GM18858 (cell line): ENCODE measurements around the gene TRIOBP.

Experiments used
- ATAC-seq: cut with Tn5 transposase; IDR thresholded peaks from one replicate; pipeline ENCODE4 v1.9.1; 2021; ENCODE audit not compliant: unreplicated experiment

The TRIOBP gene

DNA sequence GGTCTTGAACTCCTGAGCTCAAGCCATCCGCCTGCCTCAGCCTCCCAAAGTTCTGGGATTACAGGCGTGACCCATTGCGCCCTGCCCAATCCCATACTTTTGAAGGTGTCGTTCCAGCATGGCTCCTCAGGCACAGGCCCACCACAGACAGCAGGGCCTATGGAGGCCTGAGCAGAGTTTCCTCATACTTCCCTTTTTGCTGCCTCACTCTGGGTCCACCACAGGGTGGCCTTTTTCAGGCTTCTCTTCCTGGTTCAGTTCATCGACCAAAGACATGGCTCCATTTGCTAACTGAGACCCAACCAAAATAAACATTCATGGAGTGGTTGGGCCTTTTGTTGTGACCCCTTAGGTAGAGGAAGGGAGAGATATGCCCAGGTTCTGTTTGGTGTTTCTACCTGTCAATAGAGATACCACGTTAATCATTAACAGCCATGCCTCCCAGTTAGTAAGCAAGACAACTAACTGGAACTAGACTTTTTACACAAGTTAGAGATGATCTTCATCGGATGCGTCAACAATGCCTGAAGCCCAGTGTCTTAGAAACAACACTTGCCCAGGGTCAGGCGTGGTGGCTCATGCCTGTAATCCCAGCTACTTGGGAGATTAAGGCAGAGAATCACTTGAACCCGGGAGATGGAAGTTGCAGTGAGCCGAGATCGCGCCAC lies 35.1 kb downstream of the TRIOBP start:
- no peak for ATAC-seq

DNA sequence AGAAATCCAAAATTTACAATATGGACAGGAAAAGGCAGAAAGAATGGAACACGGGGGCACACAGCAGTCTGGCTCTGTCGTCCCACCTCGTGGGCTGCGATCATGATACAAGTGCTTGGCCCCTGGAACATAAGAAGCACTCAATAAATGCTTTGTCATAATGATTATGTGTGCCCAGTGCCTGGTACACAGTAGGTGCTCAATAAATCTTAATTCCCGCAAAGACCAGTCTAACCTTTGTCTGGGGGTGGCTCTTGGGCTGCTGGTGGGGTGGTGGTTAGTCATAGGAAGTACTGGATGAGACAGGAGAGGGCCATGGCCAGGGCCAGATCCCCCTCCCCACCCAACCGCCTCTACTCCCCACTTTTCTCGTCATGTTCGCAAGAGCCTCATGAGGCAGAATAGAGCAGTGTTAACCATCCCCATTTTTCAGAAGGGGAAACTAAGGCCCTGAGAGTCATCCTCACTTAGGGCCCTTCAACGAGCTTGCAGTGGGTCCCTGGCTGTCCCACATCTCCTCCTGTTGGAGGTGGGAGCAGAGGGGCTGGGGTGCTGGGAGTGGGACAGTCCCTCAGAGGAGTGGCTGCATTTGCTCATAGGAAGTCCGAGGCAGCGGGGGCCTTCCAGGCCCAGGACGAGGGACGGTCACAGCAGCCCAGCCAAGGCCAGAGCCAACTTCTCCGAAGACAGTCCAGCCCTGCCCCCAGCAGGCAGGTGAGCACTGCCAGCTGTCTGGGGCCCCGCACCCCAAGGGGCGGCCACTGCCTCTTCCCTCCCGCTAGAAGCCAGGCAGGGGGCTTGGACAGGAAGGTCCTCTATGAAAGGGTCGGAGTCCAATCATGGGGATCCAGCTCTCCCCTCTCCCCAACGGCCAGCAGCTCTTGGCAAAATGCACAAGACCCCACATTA lies 36.1 kb downstream of the TRIOBP start:
- ATAC-seq: no peak

DNA sequence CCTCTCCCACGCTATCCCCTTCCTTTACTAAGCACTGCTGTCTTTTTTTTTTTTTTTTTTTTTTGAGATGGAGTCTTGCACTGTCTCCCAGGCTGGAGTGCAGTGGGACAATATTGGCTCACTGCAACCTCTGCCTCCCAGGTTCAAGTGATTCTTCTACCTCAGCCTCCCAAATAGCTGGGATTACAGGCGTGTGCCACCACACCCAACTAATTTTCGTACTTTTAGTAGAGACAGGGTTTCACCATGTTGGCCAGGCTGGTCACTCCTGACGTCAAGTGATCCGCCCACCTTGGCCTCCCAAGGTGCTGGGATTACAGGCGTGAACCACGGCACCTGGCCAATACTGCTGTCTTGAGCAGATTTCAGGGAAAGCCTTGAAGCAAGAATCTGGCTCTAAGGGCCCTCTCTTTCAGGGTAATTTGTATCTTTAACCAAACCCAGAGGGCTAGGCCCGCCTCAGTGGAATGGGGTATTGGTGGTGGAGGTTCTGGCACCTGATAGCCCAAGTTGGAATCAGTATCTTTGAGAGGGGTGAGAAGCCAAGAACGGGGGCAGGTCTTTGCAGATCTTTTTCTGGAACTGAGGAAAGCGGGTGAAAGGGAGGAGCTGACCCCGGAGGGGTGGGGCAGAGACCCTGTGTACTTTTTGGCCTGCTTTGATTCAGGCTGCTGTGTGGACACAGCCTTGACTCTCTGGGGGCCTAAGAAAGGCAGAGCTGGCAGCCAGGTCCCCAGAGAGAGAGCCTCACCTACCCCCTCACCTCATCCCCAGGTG lies 37.0 kb downstream of the TRIOBP start:
- no peak for ATAC-seq

DNA sequence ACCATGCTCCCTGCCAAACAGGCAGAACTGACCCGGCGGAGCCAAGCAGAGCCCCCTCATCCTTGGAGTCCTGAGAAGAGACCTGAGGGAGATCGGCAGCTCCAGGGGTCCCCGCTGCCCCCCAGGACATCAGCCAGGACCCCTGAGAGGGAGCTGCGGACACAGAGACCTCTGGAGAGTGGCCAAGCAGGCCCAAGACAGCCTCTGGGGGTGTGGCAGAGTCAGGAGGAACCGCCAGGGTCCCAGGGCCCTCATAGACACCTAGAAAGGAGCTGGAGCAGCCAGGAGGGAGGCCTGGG lies 37.5 kb downstream of the TRIOBP start:
- no peak for ATAC-seq

DNA sequence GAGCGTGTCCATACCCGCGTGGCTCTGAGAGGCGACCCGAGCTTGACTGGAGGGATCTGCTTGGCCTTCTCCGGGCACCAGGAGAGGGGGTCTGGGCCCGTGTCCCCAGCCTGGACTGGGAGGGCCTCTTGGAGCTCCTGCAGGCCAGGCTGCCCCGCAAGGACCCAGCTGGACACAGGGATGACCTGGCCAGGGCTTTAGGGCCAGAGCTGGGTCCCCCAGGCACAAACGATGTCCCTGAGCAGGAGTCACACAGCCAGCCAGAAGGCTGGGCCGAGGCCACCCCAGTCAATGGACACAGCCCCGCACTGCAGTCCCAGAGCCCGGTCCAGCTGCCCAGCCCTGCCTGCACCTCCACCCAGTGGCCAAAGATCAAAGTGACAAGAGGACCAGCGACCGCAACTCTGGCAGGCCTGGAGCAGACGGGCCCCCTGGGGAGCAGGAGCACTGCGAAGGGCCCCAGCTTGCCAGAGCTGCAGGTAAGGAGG lies 38.2 kb downstream of the TRIOBP start:
- no peak for ATAC-seq

DNA sequence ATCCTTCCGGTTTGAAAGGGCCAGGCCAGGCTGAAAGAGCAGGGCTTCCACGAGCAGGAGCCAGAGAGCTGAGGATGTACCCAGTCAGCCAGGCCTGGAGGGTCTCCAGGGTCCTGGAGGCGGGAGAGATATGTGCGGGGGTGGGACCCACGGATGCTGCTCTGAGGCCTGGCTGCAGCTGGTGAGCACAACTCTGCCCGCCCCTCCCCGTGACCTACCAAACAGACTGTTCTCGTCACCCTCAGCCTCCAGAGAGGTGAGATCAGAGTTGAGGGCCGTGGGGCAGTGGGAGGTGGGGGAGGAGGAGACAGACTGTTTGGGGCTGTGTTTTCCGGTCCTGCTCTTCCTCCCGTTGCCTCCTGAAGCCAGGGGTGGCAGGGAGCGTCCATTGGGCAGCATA lies 42.2 kb downstream of the TRIOBP start:
- ATAC-seq: no peak

DNA sequence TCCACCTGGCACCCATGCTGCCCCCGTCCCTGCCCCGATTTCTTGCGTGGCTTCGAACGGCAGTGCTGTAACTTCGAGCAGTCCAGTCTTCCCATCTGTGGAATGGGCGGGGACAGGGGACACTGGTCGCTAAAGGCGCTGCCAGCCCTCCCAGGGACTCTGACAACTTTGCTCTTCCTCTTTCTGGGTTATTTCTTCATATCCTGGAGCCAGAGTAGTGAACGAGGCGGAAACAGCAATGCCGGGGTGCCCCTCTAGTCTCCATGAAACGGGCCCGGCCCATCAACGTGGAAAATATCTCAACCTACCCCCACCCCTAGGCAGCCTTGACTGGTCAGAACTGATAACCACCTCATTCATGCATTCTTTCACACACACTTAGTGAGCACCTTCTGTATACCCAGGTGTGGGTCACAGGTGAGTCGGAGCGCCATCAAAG lies 42.8 kb downstream of the TRIOBP start:
- ATAC-seq: no peak

DNA sequence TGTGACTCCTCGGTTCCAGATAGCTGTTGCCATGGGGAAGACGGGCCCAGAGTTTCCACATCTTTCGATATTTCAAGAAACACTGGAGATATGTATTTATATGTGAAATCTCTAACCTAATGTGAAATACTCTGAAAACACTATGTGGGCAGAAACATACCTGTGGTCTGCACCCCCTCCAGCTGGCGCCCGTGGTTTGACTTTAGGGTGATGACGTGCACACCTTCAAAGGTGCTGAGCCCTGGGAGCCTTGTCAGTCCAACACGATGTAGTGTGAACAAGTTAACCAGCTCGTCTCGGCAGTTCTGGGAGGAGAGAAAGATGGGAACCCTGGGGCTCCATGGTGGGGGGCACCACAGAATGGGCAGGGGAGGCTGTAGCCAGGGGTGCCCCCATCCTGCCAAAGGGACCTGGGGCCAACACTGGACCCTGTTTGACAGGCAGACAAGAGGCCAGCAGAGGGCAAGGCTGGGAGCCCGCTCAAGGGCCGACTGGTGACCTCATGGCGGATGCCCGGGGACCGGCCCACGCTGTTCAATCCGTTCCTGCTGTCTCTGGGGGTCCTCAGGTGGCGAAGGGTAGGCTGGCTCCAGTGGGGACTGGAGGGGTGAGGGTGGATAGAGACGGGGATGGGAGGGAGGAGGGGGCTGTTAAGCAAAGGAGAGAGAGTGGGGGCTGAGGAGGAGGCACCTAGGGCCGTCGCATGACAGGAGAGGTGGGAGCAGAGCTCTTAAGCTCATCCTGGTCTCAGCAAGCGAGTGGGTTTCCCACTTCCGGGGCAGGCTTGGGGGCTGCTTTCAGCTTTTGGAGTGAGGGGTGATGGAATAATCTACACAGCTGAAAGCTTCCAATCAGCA lies 43.8 kb downstream of the TRIOBP start:
- no peak for ATAC-seq

DNA sequence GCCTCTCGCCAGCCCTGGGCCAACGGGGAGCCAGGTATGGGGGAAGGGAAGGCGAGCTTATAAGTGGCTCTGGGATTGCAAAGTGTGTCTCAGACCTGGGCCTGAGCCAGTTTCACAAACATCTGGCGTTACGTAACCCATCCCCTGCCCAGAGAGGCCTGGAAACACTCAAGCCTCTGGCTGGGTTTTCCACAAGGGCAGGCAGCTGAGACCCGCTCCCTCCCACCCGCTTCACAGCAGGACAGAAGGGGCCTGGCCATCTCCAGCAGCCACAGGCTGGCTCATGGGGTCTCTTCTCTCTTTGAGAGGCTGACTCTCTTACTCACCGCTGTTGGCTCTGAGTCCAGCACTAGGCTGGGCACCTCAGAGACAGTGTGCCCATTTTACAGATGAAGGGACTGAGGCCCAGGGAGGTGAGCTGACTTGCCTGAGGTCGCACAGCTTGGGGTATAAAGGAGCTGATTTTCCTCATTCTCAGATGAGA lies 44.5 kb downstream of the TRIOBP start:
- no peak for ATAC-seq

DNA sequence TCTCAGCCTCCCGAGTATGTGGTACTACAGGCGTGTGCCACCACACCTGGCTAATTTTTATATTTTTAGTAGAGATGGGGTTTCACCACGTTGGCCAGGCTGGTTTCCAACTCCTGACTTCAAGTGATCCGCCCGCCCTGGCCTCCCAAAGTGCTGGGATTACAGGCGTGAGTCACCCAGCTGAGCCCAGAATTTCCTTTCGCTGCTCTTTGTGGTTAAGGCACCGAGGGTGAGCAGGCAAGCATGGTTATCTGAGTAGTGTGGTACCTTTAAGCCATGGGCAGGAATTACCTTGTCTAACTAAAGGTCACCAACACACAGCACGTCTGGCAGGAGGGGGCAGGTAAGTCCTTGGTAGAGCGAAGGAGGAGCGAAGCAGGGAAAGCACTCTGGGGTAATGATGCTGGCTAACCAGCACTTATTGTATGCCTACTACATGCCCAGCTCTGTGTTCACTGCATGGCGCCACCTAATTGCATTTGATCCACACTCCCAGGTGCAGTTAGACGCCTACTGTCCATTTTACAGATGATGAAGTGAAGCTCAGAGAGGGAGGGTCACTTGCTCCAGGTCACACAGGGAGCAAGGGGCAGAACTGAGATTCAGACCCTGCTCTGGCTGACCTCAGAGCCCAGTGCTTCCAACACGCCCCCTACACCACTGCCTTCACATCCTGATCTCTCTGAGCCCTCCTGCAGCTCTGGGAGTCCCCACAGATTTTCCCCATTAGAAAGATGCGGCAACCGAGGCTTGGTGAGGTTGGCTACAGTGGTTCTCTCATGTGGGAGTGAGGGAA lies 45.7 kb downstream of the TRIOBP start:
- no peak for ATAC-seq

DNA sequence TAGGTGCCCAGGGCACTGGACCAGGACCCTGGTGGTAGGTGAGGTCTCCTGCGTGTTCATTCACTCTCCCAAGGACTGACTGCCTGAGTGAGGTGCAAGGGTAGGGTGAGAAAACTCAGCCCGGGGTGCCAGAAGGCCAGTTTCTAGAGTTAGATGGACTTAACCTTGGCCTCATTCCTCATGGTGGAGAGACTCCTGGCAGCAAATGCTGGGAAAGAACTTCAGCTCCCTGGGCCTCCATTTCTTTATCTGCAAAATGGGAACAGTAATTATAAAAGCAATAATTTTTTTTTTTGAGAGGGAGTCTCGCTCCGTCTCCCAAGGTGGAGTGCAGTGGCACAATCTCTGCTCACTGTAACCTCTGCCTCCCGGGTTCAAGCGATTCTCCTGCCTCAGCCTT lies 47.7 kb downstream of the TRIOBP start:
- no peak for ATAC-seq

DNA sequence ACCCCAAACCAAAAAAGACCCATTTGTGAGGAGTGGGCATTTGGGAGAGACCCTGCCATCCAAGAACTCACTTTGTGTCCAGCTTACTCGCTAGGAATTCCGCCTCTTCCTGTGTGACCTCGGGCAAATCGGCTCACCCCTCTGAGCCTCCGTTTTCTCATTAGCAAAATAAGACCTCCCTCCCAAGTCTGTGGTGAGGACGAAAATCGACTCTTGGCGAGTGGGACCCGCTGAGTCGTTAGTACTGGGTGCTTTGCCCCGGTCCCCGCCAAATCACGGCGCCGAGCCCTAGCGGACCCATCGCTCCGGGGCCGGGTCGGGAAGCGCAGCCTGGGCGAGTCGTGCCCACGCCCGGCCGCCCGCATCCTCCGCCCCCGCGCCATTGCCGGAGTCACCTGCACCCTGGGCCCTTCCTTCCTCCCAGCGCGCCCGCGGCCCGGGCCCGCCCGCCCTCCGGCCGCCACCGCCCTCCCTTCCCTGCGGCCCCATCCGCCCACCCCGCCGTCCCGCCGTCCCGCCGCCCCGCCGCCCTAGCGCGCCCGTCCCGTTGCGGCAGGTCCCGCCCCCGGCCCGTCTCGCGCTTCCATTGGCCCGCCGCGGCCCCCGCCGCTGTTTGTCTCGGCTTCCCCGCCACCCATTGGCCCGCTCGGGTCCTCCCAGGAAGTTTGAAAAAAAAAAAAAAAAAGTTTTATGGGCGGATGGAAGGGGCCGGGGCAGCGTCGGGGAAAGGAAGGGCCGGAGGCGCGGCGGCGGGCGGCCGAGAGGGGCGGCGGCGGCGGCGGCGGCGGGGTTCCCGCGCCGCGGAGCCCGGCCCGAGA lies 48.9 kb downstream of the TRIOBP start:
- ATAC-seq: no peak

DNA sequence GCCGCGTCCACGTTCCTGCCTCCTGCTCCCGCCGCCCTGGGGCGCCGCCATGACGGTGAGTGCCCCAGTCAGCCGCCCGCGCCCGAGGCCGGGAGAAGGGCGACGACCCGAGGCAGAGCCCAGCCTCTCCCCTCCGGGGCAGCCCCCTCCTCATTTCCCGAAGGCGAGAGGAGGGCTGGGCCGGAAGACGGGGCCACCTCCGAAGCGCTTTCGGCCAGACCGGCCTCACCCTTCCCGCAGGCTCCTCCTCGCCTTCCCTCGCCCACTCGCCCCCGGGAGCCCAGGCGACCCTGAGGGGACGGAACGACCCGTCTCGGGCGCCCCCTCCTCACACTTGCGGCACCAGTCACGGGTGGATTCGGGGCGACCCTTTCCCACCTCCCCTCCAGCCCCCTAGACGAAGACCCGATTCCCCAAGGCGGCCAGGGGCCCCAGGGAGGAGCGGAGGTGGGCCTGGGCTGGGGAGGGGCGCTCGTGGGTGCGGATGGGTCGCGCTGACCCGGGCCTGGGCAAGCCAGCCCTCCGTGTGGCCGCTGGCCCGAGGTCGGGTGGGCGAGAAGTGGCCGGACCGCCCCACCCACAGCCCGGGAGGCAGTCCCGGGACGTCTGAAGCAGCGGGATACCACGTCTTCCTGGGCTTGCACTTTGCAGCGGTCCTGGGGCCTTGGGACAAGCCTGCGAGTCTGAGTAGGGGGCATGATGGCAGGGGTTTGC lies 49.7 kb downstream of the TRIOBP start:
- ATAC-seq: no peak

DNA sequence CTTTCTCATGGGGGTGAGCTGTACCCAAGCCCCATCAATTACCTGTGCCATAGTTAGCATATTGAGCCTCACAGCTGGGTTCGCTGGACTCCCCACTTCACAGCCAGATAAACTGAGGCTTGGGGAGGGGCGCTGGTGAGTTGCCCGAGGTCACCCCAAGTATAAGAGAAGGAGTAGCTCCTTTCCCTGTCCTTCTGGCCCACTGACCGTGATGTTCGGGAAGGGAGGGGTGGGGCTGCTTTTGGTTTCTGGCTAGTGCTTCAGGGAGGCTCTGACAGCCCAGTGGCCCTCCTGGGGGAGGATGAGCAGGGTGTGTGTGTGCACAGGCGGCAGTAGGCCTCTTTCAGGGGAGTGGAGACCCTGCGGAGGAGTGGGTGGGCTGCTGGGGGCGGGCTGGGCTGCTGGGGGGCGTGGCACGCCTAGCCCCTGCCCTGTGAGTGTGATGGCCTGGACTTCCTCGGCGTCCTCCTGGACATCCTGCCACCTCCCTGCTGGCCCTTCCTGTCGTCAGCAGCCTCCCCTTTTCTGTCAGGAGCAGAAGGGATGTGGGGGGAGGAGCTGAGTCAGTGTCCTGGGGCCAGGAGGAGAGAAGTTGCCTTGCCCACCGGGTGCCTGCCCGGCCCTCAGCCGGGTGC lies 50.3 kb downstream of the TRIOBP start:
- no peak for ATAC-seq

DNA sequence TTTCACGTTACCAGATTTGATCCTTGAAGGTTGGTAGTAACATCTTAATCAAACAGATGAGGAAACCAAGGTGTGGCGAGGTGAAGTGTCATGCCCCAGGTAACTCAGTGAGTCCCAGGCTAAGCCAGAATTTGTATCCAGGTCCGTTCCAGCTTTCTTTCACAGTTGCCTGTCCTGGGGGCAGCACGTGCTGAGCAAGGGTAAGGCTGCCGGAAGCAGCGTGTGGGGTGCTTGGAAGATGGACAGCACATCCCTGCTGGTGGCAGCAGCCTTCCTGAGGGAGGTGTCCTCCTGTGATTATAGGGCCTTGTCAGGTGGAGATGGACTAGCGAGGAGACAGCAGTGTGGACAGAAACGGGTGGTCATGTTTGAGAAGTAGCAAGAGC lies 50.9 kb downstream of the TRIOBP start:
- no peak for ATAC-seq

DNA sequence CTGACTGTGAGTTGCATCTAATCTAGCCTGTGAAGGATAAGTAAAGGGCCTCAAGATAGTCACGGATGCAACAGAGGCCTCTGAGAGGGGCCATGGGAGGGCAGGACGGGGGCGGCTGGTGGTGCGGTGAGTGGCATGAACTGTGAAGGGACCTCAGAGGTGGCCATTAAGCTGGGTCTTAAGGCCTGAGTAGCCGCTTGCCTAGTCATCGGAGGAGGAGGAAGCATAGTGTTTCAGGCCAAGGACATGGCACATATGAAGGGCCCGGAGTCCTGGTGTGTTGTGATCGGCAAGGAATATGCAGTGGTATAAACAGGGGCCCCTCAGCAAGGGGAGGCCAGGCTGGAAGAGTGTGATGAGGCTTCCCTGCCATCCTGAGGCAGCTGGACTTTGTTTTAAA lies 51.8 kb downstream of the TRIOBP start:
- no peak for ATAC-seq

DNA sequence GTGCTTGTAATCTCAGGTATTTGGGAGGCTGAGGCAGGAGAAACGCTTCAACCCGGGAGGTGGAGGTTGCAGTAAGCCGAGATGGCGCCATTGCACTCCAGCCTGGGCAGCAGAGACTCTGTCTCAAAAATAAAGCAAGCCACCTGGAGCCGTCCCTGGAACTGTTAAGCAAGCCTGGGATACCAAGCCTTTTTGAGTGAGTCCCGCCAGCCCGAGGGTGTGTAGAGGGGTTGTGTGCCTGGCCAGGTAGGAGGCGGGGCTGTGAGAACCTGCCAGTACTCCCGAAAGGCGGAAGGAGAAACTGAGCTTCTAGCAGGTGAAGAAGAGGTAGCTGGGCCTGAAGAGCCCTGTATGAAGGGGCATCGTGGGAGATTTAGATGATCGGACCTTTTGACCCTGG lies 52.4 kb downstream of the TRIOBP start:
- no peak for ATAC-seq
